Naive thymus-derived CD8-positive, alpha-beta T cell (primary cell): ENCODE data around the gene IGDCC3. TPM values are rescaled to one million over a fixed set of nuclear protein-coding genes. Genes with fewer than 3 reads are reported as not detected.

Experiments used
- ATAC-seq, 2 donors: fragments of 150-1000 bp; cut with Tn5 transposase in 1 of 2; sonication (Bioruptor Pico), chemical (Tn5 transposase) in 1 of 2; 1 replicate in 1 of 2; 2 replicates in 1 of 2; pipeline ENCODE4 v1.10.0; 2021; ENCODE audit warnings: mild to moderate bottlenecking in 2 of 2, moderate library complexity in 2 of 2
- POLR2A ChIA-PET: fragments of 350-600 bp; sonication (Branson Sonifier 250); formaldehyde crosslinking; loops from one replicate; lab custom pipeline; 2021; ENCODE audit warnings: antibody characterized with exemption; lab: Charles Lee
- DNase-seq, 10 donors: peaks; one replicate each; pipeline versions ENCODE4 v3.0.0 to v3.0.0-alpha.2; 2020 to 2022
- H3K27ac Mint-ChIP-seq, 10 donors: one replicate each; pipeline ENCODE4 v1.8.0; 2020 to 2022; ENCODE audit warnings: mild to moderate bottlenecking in 10 of 10, mixed read lengths in 10 of 10, moderate library complexity in 4 of 10, inconsistent platforms in 1 of 10
- H3K27me3 Mint-ChIP-seq, 5 donors: one replicate each; pipeline ENCODE4 v1.8.0; 2021 to 2022; ENCODE audit warnings: mixed read lengths in 5 of 5
- H3K36me3 Mint-ChIP-seq, 3 donors: one replicate each; pipeline ENCODE4 v1.8.0; 2020 to 2022; ENCODE audit warnings: mixed read lengths in 3 of 3, mild to moderate bottlenecking in 2 of 3, inconsistent platforms in 1 of 3
- H3K4me1 Mint-ChIP-seq, 4 donors: one replicate each; pipeline ENCODE4 v1.8.0; 2021 to 2022; ENCODE audit warnings: mixed read lengths in 4 of 4
- H3K4me3 Mint-ChIP-seq, 10 donors: one replicate each; pipeline ENCODE4 v1.8.0; 2020 to 2022; ENCODE audit warnings: mild to moderate bottlenecking in 10 of 10, mixed read lengths in 10 of 10, moderate library complexity in 6 of 10, inconsistent platforms in 1 of 10
- H3K9me3 Mint-ChIP-seq, 9 donors: one replicate each; pipeline ENCODE4 v1.8.0; 2020 to 2022; ENCODE audit warnings: mixed read lengths in 9 of 9, mild to moderate bottlenecking in 3 of 9, inconsistent platforms in 1 of 9, moderate library complexity in 1 of 9
- polyA plus RNA-seq, 3 donors: library from polyadenylated mRNA; unstranded; fragments of 300-500 nt; fragmentation: Illumina TruSeq; gene quantifications; one replicate each; pipeline ENCODE4 v1.2.3, GENCODE V29; 2021
- total RNA-seq, 8 experiments: library from RNA in 2 of 8; stranded (reverse) in 2 of 8; gene quantifications; one replicate each; pipeline ENCODE4 v1.2.3 and lab custom pipeline; 2021 to 2026

Gene IGDCC3
- total and polyA plus RNA-seq, 5 experiments from 2014 or later, result not detected

GRCh38 chr15:65393091-65393490 lies 15.3 kb upstream of the IGDCC3 start:
- no peaks in the 10 kb centered on the region for H3K36me3 Mint-ChIP-seq
- POLR2A ChIA-PET, result no interaction called here
- DNase-seq, result no peak
- no peaks in the 10 kb centered on the region for H3K9me3 Mint-ChIP-seq
- no peak overlapping the region for H3K27ac Mint-ChIP-seq
- H3K27me3 Mint-ChIP-seq, result peaks cover 32 to 74% (median 43%) of the 10 kb centered on the region in 5 donors
- no peak overlapping the region for H3K4me3 Mint-ChIP-seq
- H3K4me1 Mint-ChIP-seq, result peaks cover 2 to 19% (median 8%) of the 10 kb centered on the region in 4 donors
- no peak for ATAC-seq

- POLR2A ChIA-PET, result no interaction called here
- Mint-ChIP-seq H3K4me3 (no peak overlapping the region), H3K27me3 (peaks cover 30 to 71% (median 43%) of the 10 kb centered on the region in 5 donors), H3K27ac (no peak overlapping the region), H3K4me1 (peaks cover 2 to 19% (median 8%) of the 10 kb centered on the region in 4 donors), H3K36me3 (no peaks in the 10 kb centered on the region), H3K9me3 (no peaks in the 10 kb centered on the region)
- ATAC-seq, result no peak
- DNase-seq, result peak in 1 of 10 donors; percentile 31
These were observed 14.6 kb upstream of the IGDCC3 start for GRCh38 chr15:65392368-65392767.

- Mint-ChIP-seq H3K9me3 (no peaks in the 10 kb centered on the region), H3K4me3 (no peak overlapping the region), H3K27me3 (peaks cover 25 to 64% (median 37%) of the 10 kb centered on the region in 5 donors), H3K4me1 (peaks cover 0 to 13% (median 5%) of the 10 kb centered on the region in 4 donors), H3K36me3 (no peaks in the 10 kb centered on the region), H3K27ac (no peak overlapping the region)
- POLR2A ChIA-PET, result no interaction called here
- DNase-seq, result no peak
- no peak for ATAC-seq
These were observed 13.9 kb upstream of the IGDCC3 start for GRCh38 chr15:65391732-65392131.

- H3K27ac Mint-ChIP-seq, result no peak overlapping the region
- peaks cover 20 to 51% (median 27%) of the 10 kb centered on the region in 5 donors for H3K27me3 Mint-ChIP-seq
- no peak for ATAC-seq
- H3K36me3 Mint-ChIP-seq, result no peaks in the 10 kb centered on the region
- H3K4me3 Mint-ChIP-seq, result no peak overlapping the region
- DNase-seq, result no peak
- H3K9me3 Mint-ChIP-seq, result no peaks in the 10 kb centered on the region
- H3K4me1 Mint-ChIP-seq, result peaks cover 2 to 4% (median 3%) of the 10 kb centered on the region in 4 donors
- POLR2A ChIA-PET, result no interaction called here
These were observed 12.6 kb upstream of the IGDCC3 start for GRCh38 chr15:65390447-65390846.

GRCh38 chr15:65389226-65389625 lies 11.4 kb upstream of the IGDCC3 start:
- DNase-seq, result peak in 1 of 10 donors; percentile 51
- ATAC-seq, result no peak
- Mint-ChIP-seq H3K27ac (no peak overlapping the region), H3K27me3 (peaks cover 9 to 39% (median 17%) of the 10 kb centered on the region in 5 donors), H3K36me3 (no peaks in the 10 kb centered on the region), H3K4me3 (no peak overlapping the region), H3K9me3 (no peaks in the 10 kb centered on the region), H3K4me1 (peaks cover 5 to 16% (median 11%) of the 10 kb centered on the region in 4 donors)
- POLR2A ChIA-PET, result no interaction called here

- Mint-ChIP-seq H3K27ac (no peak overlapping the region), H3K36me3 (no peaks in the 10 kb centered on the region), H3K9me3 (no peaks in the 10 kb centered on the region), H3K4me3 (no peak overlapping the region), H3K27me3 (peaks cover 6 to 36% (median 13%) of the 10 kb centered on the region in 5 donors), H3K4me1 (peaks cover 5 to 21% (median 12%) of the 10 kb centered on the region in 4 donors)
- ATAC-seq (no peak), DNase-seq (peak in 1 of 10 donors; percentile 52)
- POLR2A ChIA-PET, result no interaction called here
These were observed 10.7 kb upstream of the IGDCC3 start for GRCh38 chr15:65388306-65389080.

GRCh38 chr15:65386886-65387285 lies 9.1 kb upstream of the IGDCC3 start:
- DNase-seq (no peak), ATAC-seq (no peak)
- no peak overlapping the region for H3K27ac Mint-ChIP-seq
- H3K4me1 Mint-ChIP-seq, result peaks cover 8 to 21% (median 12%) of the 10 kb centered on the region in 4 donors
- no peaks in the 10 kb centered on the region for H3K9me3 Mint-ChIP-seq
- H3K4me3 Mint-ChIP-seq, result no peak overlapping the region
- H3K36me3 Mint-ChIP-seq, result no peaks in the 10 kb centered on the region
- H3K27me3 Mint-ChIP-seq, result peaks cover 2 to 31% (median 13%) of the 10 kb centered on the region in 5 donors
- POLR2A ChIA-PET, result no interaction called here

GRCh38 chr15:65386376-65386775 lies 8.6 kb upstream of the IGDCC3 start:
- Mint-ChIP-seq H3K27me3 (peaks cover 5 to 29% (median 13%) of the 10 kb centered on the region in 5 donors), H3K9me3 (no peaks in the 10 kb centered on the region), H3K36me3 (no peaks in the 10 kb centered on the region), H3K4me3 (peak overlapping the region in 1 of 10 donors; percentile 38), H3K27ac (no peak overlapping the region), H3K4me1 (peaks cover 8 to 21% (median 12%) of the 10 kb centered on the region in 4 donors)
- DNase-seq (peak in 1 of 10 donors; percentile 30), ATAC-seq (no peak)
- POLR2A ChIA-PET, result interaction anchor here (0.6 to 1.9 kb wide), 2 partner anchors 65 to 82 kb away, joined by 3 to 7 read pairs; partner anchors contain the start of gene RNU5B-1

- no peaks in the 10 kb centered on the region for H3K36me3 Mint-ChIP-seq
- H3K27me3 Mint-ChIP-seq, result peaks cover 5 to 29% (median 13%) of the 10 kb centered on the region in 5 donors
- H3K4me1 Mint-ChIP-seq, result peaks cover 8 to 21% (median 12%) of the 10 kb centered on the region in 4 donors
- no peak for DNase-seq
- POLR2A ChIA-PET, result interaction anchor here (0.6 to 1.9 kb wide), 3 partner anchors 65 to 81 kb away, joined by 3 to 7 read pairs (median 4); partner anchors contain the start of gene RNU5B-1
- H3K27ac Mint-ChIP-seq, result peak overlapping the region in 1 of 10 donors; percentile 89
- H3K4me3 Mint-ChIP-seq, result peak overlapping the region in 5 of 10 donors; percentile 91 to 94 (median 93)
- no peak for ATAC-seq
- H3K9me3 Mint-ChIP-seq, result no peaks in the 10 kb centered on the region
These were observed 8.1 kb upstream of the IGDCC3 start for GRCh38 chr15:65385870-65386258.

- no peaks in the 10 kb centered on the region for H3K9me3 Mint-ChIP-seq
- ATAC-seq (peak; percentile 90), DNase-seq (peak; percentile 65 to 90 (median 79))
- H3K27ac Mint-ChIP-seq, result peak overlapping the region in 8 of 10 donors; percentile 19 to 89 (median 66)
- POLR2A ChIA-PET, result interaction anchor here (0.9 to 1.9 kb wide), 2 partner anchors 66 to 81 kb away, joined by 4 to 7 read pairs; partner anchors contain the start of gene RNU5B-1
- H3K4me3 Mint-ChIP-seq, result peak overlapping the region; percentile 83 to 94 (median 92)
- H3K36me3 Mint-ChIP-seq, result no peaks in the 10 kb centered on the region
- H3K4me1 Mint-ChIP-seq, result peaks cover 8 to 21% (median 12%) of the 10 kb centered on the region in 4 donors
- H3K27me3 Mint-ChIP-seq, result peaks cover 6 to 30% (median 12%) of the 10 kb centered on the region in 5 donors
These were observed 7.4 kb upstream of the IGDCC3 start for GRCh38 chr15:65384895-65385869.

- peak overlapping the region; percentile 83 to 94 (median 92) for H3K4me3 Mint-ChIP-seq
- ATAC-seq, result peak in 1 of 2 donors; percentile 6
- peaks cover 9 to 30% (median 15%) of the 10 kb centered on the region in 5 donors for H3K27me3 Mint-ChIP-seq
- H3K9me3 Mint-ChIP-seq, result no peaks in the 10 kb centered on the region
- POLR2A ChIA-PET, result interaction anchor here (1.9 kb wide), 1 partner anchor 80 kb away, joined by 7 read pairs; the partner anchor contains the start of gene RNU5B-1
- peak overlapping the region in 4 of 10 donors; percentile 16 to 41 (median 20) for H3K27ac Mint-ChIP-seq
- peaks cover 8 to 21% (median 12%) of the 10 kb centered on the region in 4 donors for H3K4me1 Mint-ChIP-seq
- no peaks in the 10 kb centered on the region for H3K36me3 Mint-ChIP-seq
- DNase-seq, result no peak
These were observed 6.7 kb upstream of the IGDCC3 start for GRCh38 chr15:65384505-65384894.

- H3K4me1 Mint-ChIP-seq, result peaks cover 8 to 21% (median 12%) of the 10 kb centered on the region in 4 donors
- peak overlapping the region; percentile 72 to 94 (median 92) for H3K4me3 Mint-ChIP-seq
- no peaks in the 10 kb centered on the region for H3K9me3 Mint-ChIP-seq
- H3K27ac Mint-ChIP-seq, result no peak overlapping the region
- H3K27me3 Mint-ChIP-seq, result peaks cover 10 to 31% (median 15%) of the 10 kb centered on the region in 5 donors
- no peak for ATAC-seq
- POLR2A ChIA-PET, result no interaction called here
- no peak for DNase-seq
- no peaks in the 10 kb centered on the region for H3K36me3 Mint-ChIP-seq
These were observed 6.2 kb upstream of the IGDCC3 start for GRCh38 chr15:65383991-65384390.
